ENCODE results near the gene SDF2L1.

The SDF2L1 gene

DNA sequence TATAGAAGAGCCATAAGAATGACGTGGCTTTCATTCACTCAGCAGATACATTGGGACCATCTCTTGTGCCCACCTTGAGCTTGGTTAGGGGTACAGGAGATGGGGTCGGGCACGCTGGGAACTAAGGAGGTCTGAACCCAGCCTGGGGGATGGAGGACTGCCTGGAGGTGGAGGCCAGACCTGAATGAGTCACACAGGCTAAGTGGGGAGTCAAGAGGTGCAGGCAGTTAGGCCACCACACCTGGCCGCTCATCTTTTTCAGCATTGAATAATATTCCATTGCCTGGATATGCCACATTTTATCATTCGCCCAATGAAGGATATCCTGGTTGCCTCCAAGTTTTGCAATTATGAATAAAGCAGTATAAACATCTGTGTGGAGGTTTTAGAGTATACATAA is 19.9 kb downstream of the SDF2L1 start:
- no peak for DNase-seq (ENCODE audit: low spot score)
- in situ Hi-C loops (cut with MboI; ENCODE audit: low sequenced_read_pairs, unreplicated experiment): no loop called here
- TF ChIP-seq CTCF (IDR thresholded peaks at IDR 0.05; ENCODE audit: borderline replicate concordance, control extremely low read depth, extremely low read depth, insufficient read depth, missing control alignments): no peak

DNA sequence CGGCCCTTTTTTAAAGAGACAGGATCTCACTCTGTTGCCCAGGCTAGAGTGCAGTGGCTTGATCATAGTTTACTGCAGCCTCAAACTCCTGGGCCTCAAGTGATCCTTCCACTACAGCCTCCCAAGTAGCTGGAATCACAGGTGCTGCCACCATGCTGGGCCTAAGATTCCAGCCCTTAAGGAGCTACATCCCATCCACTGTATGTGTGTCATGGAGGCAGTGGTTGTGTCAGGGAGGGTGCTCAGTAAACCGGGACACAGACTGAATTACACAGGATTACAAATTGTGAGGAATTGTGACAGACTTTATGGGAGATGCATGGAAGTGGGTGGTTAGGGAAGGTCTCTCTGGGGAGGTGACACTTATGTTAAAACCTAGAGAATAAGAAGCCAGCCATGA is 21.6 kb downstream of the SDF2L1 start:
- no peak for TF ChIP-seq CTCF (IDR thresholded peaks at IDR 0.05; ENCODE audit: borderline replicate concordance, control extremely low read depth, extremely low read depth, insufficient read depth, missing control alignments)
- no peak for DNase-seq (ENCODE audit: low spot score)
- in situ Hi-C loops (cut with MboI; ENCODE audit: low sequenced_read_pairs, unreplicated experiment): no loop called here

GRCh38 chr22:21665047-21665851 is 23.1 kb downstream of the SDF2L1 start:
- no peak for TF ChIP-seq CTCF (IDR thresholded peaks at IDR 0.05; ENCODE audit: borderline replicate concordance, control extremely low read depth, extremely low read depth, insufficient read depth, missing control alignments)
- DNase-seq (ENCODE audit: low spot score): no peak
- in situ Hi-C loops (cut with MboI; ENCODE audit: low sequenced_read_pairs, unreplicated experiment): no loop called here

GRCh38 chr22:21666786-21667185 is 24.7 kb downstream of the SDF2L1 start:
- no peak for DNase-seq (ENCODE audit: low spot score)
- no peak for TF ChIP-seq CTCF (IDR thresholded peaks at IDR 0.05; ENCODE audit: borderline replicate concordance, control extremely low read depth, extremely low read depth, insufficient read depth, missing control alignments)
- in situ Hi-C loops (cut with MboI; ENCODE audit: low sequenced_read_pairs, unreplicated experiment): no loop called here

DNA sequence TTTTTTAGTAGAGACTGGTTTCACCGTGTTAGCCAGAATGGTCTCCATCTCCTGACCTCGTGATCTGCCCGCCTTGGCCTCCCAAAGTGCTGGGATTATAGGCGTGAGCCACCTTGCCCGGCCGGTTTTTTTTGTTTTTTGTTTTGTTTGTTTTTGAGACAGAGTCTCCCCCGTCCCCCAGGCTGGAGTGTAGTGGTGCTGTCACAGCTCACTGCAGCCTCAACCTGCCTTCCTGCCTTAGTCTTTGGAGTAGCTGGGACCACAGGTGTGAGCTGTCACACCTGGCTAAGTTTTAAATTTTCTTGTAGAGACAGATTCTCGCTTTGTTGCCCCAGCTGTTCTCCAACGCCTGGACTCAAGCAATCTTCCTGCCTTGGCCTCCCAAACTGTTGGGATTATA is 26.9 kb downstream of the SDF2L1 start:
- no peak for TF ChIP-seq CTCF (IDR thresholded peaks at IDR 0.05; ENCODE audit: borderline replicate concordance, control extremely low read depth, extremely low read depth, insufficient read depth, missing control alignments)
- DNase-seq (ENCODE audit: low spot score): no peak
- in situ Hi-C loops (cut with MboI; ENCODE audit: low sequenced_read_pairs, unreplicated experiment): no loop called here

GRCh38 chr22:21672107-21672629 is 30.1 kb downstream of the SDF2L1 start:
- in situ Hi-C loops (cut with MboI; ENCODE audit: low sequenced_read_pairs, unreplicated experiment): no loop called here
- no peak for TF ChIP-seq CTCF (IDR thresholded peaks at IDR 0.05; ENCODE audit: borderline replicate concordance, control extremely low read depth, extremely low read depth, insufficient read depth, missing control alignments)
- no peak for DNase-seq (ENCODE audit: low spot score)
